Activated T-helper 1 cell treated with anti-CD3 and anti-CD28 coated beads, Interleukin-12 subunit alpha, Interleukin-12 subunit beta, Interleukin-2, Interleukin-4 antibody, amounts not matched to agents 30 ng/mL and 10 ng/mL and 1 ng/mL, durations not matched to agents 14 hours and 24 hours and 36 hours (primary cell): ENCODE results near the gene CRY2. TPM values are rescaled to one million over a fixed set of nuclear protein-coding genes. Genes with fewer than 3 reads are reported as not detected.

Source experiments
- DNase-seq: peaks from one replicate; pipeline ENCODE4 v3.0.0; 2021; ENCODE audit warnings: low spot score
- H3K27ac Mint-ChIP-seq: one replicate; pipeline ENCODE4 v1.8.0; 2021; ENCODE audit warnings: mild to moderate bottlenecking, mixed read lengths
- H3K27me3 Mint-ChIP-seq: one replicate; pipeline ENCODE4 v1.8.0; 2022; ENCODE audit warnings: mild to moderate bottlenecking, moderate library complexity, mixed read lengths; ENCODE audit not compliant: insufficient read depth
- H3K36me3 Mint-ChIP-seq: one replicate; pipeline ENCODE4 v1.8.0; 2021; ENCODE audit warnings: low read depth, mixed read lengths
- H3K4me1 Mint-ChIP-seq: one replicate; pipeline ENCODE4 v1.8.0; 2021; ENCODE audit warnings: low read depth, mixed read lengths
- H3K4me3 Mint-ChIP-seq: one replicate; pipeline ENCODE4 v1.8.0; 2021; ENCODE audit warnings: mild to moderate bottlenecking, moderate library complexity, mixed read lengths
- H3K9me3 Mint-ChIP-seq: one replicate; pipeline ENCODE4 v1.8.0; 2021; ENCODE audit warnings: mixed read lengths
- intact Hi-C: fragments of 100-400 bp; cut with micrococcal nuclease; formaldehyde crosslinking; loops from one replicate; pipeline ENCODE4 v1.15.1; 2024
- total RNA-seq: library from RNA; stranded (reverse); gene quantifications from 2 replicates; pipeline ENCODE4 v1.2.3, GENCODE V29; 2022

CRY2 gene
- total RNA-seq, 1 donor from 2014 or later = 23.7 TPM

DNA sequence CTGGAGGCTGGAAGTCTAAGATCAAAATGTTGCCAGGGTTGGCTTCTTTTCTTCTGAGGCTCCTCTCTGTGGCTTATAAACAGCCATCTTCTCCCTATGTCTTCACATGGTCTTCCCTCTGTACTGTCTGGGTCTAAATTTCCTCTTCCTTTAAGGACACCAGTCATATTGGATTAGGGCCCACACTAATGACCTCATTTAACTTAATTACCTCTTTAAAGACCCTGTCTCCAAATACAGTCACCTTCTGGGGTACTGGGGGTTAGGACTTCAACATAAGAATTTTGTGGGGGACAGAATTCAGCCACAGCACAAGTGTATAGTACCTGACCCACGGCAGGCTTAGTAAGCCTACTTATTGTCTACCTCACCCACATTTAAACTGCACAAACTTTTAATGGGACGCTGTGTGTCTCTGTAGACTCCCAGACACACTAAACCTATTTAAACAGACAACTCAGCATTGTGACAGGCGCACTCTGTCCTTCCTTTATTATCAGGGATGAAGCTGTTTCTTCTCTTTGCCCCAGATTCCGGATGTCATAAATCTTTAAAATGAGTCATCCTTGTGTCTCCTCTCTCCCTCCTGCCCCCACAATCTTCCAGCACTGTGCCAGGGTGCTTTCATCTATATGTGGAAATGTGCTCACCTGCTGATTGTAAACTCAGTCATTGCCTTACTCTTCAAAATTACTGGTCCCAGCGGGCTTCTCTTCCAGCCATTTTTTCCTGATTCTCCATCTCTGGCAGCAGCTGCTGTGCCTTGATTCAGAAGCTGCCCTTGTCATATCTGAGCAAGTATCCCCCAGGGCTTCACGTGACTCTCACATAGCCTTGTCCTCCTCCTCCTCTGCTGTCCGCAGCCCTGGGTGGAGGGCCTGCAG lies 32.8 kb downstream of the CRY2 start:
- H3K27ac Mint-ChIP-seq = no peak overlapping the region
- intact Hi-C loops = no loop called here
- peaks cover 26% of the 10 kb centered on the region for H3K36me3 Mint-ChIP-seq
- no peaks in the 10 kb centered on the region for H3K27me3 Mint-ChIP-seq
- H3K4me3 Mint-ChIP-seq = no peak overlapping the region
- no peak for DNase-seq
- peaks cover 2% of the 10 kb centered on the region for H3K4me1 Mint-ChIP-seq
- H3K9me3 Mint-ChIP-seq = no peaks in the 10 kb centered on the region

DNA sequence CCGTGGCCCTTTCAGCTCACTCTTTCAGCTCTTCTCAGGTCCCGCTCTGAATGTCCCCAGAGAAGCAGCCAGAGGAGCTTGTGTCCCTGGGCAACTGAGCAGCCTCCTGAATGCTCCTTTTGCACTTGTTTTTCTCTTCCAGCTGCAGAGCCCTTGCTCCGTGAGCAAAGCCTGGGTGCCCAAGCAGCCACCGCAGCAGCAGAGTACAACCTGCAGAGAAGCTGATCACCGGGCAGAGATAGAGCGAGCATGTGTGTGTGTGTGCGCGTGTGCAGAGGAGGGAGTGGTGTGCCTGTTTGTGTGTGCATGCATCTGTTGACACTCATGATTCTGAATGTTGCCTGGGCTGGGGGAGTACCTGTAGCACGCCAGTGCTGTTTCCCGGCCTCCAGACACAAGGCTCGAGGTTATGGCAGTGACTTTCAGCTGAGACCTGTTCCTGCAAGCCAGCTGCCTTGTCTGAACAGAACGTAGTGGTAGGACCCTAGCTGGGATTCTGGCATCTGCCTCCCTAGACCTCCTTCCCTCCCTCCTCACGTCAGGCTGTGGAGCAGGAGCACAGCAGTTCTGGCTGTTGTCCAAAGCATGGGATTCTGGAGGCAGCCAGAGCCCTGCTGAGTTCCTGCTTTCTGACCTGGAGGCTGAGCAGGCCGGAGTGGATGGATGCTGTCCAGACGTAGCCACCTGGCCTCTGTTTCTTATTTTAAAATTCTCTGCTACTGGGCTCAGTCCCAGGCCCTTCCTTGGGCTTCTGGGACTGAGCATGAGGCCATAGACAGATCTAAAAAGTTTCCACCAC lies 33.7 kb downstream of the CRY2 start:
- no peak for DNase-seq
- H3K4me1 Mint-ChIP-seq = peaks cover 6% of the 10 kb centered on the region
- no peak overlapping the region for H3K27ac Mint-ChIP-seq
- intact Hi-C loops = no loop called here
- peaks cover 20% of the 10 kb centered on the region for H3K36me3 Mint-ChIP-seq
- no peak overlapping the region for H3K4me3 Mint-ChIP-seq
- H3K9me3 Mint-ChIP-seq = no peaks in the 10 kb centered on the region
- H3K27me3 Mint-ChIP-seq = no peaks in the 10 kb centered on the region

GRCh38 chr11:45881708-45882368 lies 34.6 kb downstream of the CRY2 start:
- no peak overlapping the region for H3K27ac Mint-ChIP-seq
- no peaks in the 10 kb centered on the region for H3K9me3 Mint-ChIP-seq
- no peak for DNase-seq
- intact Hi-C loops = no loop called here
- H3K4me1 Mint-ChIP-seq = peaks cover 6% of the 10 kb centered on the region
- H3K36me3 Mint-ChIP-seq = peaks cover 18% of the 10 kb centered on the region
- H3K27me3 Mint-ChIP-seq = no peaks in the 10 kb centered on the region
- no peak overlapping the region for H3K4me3 Mint-ChIP-seq

DNA sequence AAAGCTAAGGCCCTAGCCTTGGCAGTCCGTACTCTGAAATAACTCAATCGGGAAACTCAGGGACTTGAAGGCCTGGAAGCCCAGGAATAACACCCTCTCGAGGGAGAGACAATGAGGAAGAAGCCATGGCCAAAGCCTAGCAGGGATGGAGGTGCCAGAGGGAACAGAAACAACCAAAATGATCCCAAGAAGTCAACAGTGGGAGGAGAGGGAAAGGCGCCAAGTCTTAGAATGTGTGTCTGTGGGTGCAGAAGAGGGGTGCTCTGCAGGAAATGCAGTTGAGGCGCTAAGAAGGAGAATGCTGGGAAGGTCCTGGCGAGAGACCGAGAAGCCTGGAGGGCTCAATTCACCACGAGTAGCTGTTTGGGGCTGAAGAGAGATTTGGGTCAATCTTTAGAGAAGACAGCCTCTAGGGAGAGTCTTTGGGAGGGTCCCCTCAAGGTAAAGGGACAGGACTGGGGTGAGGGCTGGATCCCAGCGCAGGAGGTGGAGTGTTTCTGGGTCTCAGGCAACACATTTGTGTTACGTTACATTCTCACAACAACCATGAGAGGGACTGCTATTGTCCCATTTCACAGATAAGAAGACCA lies 37.4 kb downstream of the CRY2 start:
- intact Hi-C loops = loop anchor here (1.0 kb wide), 4 partner anchors 15 to 79 kb away; partner anchors contain the start of gene SLC35C1
- no peak overlapping the region for H3K27ac Mint-ChIP-seq
- peaks cover 6% of the 10 kb centered on the region for H3K4me1 Mint-ChIP-seq
- H3K27me3 Mint-ChIP-seq = peaks cover 4% of the 10 kb centered on the region
- DNase-seq = no peak
- peaks cover 13% of the 10 kb centered on the region for H3K36me3 Mint-ChIP-seq
- H3K9me3 Mint-ChIP-seq = no peaks in the 10 kb centered on the region
- H3K4me3 Mint-ChIP-seq = peak overlapping the region; percentile 71

DNA sequence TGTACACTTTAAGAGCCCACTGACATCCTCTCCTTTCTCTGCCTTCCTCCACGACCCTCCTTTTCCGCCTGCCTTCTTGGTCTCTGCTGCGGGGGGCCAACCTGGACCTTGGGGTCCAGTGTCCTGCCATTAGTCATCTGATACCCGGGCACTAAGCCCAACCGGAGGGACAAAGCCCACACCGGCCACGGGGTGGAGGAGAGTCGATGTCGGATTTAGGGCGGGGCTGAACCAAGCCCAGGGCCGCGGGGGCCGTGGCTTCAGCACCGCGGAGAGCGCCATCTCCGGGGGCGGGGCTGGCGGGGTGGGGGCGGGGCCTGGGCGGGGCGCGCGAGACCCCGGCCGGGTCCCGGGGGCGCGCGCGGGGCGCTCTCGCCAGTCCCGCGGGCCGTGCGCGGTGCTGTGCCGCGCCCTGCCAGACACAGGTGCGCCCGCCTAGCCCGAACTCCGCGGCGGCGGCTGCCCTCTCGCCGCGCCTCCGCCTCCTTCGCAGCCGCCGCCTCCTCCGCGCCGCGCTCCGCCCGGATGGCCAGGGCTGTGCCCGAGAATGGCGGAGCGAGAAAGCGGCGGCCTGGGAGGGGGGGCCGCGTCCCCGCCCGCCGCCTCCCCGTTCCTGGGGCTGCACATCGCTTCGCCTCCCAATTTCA lies 38.1 kb downstream of the CRY2 start, which contains the start of gene MAPK8IP1:
TSS of gene MAPK8IP1 (plus strand) at position 378 of the 647 bp plus-strand sequence. CDS start at position 548, 170 bp downstream.
- intact Hi-C loops = loop anchor here (1.0 kb wide), 4 partner anchors 14 to 80 kb away; partner anchors contain the start of gene SLC35C1
- H3K27me3 Mint-ChIP-seq = peaks cover 5% of the 10 kb centered on the region
- H3K4me1 Mint-ChIP-seq = peaks cover 6% of the 10 kb centered on the region
- no peaks in the 10 kb centered on the region for H3K9me3 Mint-ChIP-seq
- H3K27ac Mint-ChIP-seq = no peak within 1 kb of the TSS
- H3K4me3 Mint-ChIP-seq = peak within 1 kb of the TSS; percentile 71
- peak; percentile 34 for DNase-seq
- H3K36me3 Mint-ChIP-seq = peaks cover 7% of the 10 kb centered on the region

- no peak overlapping the region for H3K27ac Mint-ChIP-seq
- no peak overlapping the region for H3K4me3 Mint-ChIP-seq
- intact Hi-C loops = loop anchor here (1.0 kb wide), 4 partner anchors 13 to 81 kb away; partner anchors contain the start of gene SLC35C1
- H3K4me1 Mint-ChIP-seq = peaks cover 6% of the 10 kb centered on the region
- no peak for DNase-seq
- peaks cover 6% of the 10 kb centered on the region for H3K36me3 Mint-ChIP-seq
- no peaks in the 10 kb centered on the region for H3K9me3 Mint-ChIP-seq
- peaks cover 9% of the 10 kb centered on the region for H3K27me3 Mint-ChIP-seq
These were observed 38.8 kb downstream of the CRY2 start for GRCh38 chr11:45885921-45886721.

DNA sequence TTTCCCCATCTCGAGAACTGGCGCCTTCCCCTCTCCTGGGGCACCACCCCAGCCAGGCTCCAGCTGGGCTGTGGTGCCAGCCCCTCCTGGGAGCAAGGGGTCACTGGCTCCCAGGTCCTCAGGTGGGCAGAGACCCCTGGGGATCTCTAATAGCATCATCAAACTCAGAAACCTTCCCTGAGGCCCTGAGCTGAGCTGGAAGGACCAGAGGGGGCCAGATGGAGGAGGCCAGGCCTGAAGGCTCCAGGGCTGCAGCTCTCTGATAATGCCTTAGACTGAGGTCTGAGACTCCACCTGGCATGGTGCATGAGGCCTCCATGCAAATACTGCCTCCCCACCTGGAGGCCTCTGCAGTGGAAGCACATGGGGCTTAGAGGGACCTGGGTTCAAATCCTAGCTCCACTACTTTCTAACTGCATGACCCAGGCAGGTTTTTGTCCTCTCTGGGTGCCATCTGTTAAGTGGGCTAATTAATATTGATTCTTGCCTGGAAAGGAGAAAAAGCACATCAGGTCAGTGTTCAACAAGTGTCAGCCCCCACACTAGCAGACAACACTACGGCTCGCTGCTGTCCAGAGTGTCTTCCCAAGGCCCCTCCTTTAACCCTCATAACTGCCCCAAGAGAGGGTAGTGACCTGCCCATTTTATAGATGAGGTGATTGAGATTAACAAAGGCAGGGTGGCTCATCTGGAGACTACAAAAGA lies 39.7 kb downstream of the CRY2 start:
- H3K4me1 Mint-ChIP-seq = peaks cover 6% of the 10 kb centered on the region
- peaks cover 6% of the 10 kb centered on the region for H3K36me3 Mint-ChIP-seq
- no peak overlapping the region for H3K4me3 Mint-ChIP-seq
- no peak overlapping the region for H3K27ac Mint-ChIP-seq
- H3K9me3 Mint-ChIP-seq = no peaks in the 10 kb centered on the region
- no peak for DNase-seq
- H3K27me3 Mint-ChIP-seq = peaks cover 9% of the 10 kb centered on the region
- intact Hi-C loops = no loop called here

GRCh38 chr11:45887587-45887986 lies 40.3 kb downstream of the CRY2 start:
- DNase-seq = no peak
- no peaks in the 10 kb centered on the region for H3K9me3 Mint-ChIP-seq
- peaks cover 9% of the 10 kb centered on the region for H3K27me3 Mint-ChIP-seq
- H3K36me3 Mint-ChIP-seq = peaks cover 3% of the 10 kb centered on the region
- H3K4me1 Mint-ChIP-seq = peaks cover 6% of the 10 kb centered on the region
- H3K27ac Mint-ChIP-seq = no peak overlapping the region
- intact Hi-C loops = no loop called here
- H3K4me3 Mint-ChIP-seq = no peak overlapping the region

DNA sequence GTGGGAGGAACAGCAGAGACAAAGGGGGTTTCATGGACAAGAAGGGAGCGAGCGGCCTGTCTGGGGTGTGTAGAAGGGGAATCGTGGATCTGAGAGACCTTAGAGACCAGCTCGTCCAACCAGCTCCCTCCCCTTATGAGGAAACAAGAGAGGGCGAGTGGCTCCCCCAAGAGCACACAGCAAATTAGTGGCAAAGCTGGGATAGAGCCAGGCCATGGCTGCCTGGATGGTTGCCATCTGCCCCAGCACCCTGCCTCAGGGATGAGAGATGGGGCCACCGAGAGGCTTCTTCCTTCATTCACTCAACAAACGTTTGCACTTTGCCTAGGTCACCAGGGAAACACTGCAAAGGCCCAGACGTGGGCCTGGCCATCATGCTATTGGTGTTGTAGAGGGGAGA lies 42.3 kb downstream of the CRY2 start:
- H3K27me3 Mint-ChIP-seq = peaks cover 11% of the 10 kb centered on the region
- H3K4me1 Mint-ChIP-seq = peaks cover 6% of the 10 kb centered on the region
- no peak for DNase-seq
- no peak overlapping the region for H3K27ac Mint-ChIP-seq
- H3K4me3 Mint-ChIP-seq = no peak overlapping the region
- intact Hi-C loops = no loop called here
- no peaks in the 10 kb centered on the region for H3K9me3 Mint-ChIP-seq
- H3K36me3 Mint-ChIP-seq = peaks cover 1% of the 10 kb centered on the region

DNA sequence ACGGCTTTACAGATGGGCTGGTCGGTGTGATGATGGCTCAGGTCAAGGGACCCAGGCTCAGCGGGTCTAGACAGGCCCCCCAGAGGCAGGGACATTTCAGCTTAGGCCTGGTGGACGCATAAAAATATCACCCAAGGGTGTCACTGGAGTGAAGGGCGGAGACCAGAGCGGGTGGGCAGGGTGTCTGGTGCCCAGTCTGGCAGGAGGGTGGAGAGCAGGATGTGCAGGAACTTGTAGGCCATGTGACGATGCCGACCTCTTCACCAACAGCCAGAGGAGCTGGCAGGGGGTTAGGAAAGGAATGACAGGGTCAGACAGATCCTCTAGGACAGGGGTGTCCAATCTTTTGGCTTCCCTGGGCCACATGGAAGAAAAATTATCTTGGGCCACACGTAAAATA lies 42.7 kb downstream of the CRY2 start:
- peaks cover 11% of the 10 kb centered on the region for H3K27me3 Mint-ChIP-seq
- no peaks in the 10 kb centered on the region for H3K9me3 Mint-ChIP-seq
- no peak overlapping the region for H3K27ac Mint-ChIP-seq
- no peaks in the 10 kb centered on the region for H3K36me3 Mint-ChIP-seq
- DNase-seq = no peak
- intact Hi-C loops = no loop called here
- no peak overlapping the region for H3K4me3 Mint-ChIP-seq
- H3K4me1 Mint-ChIP-seq = peaks cover 5% of the 10 kb centered on the region

GRCh38 chr11:45890886-45891550 lies 43.7 kb downstream of the CRY2 start:
- Mint-ChIP-seq H3K36me3 (no peaks in the 10 kb centered on the region), H3K27me3 (peaks cover 13% of the 10 kb centered on the region), H3K4me3 (no peak overlapping the region), H3K27ac (no peak overlapping the region), H3K4me1 (no peaks in the 10 kb centered on the region), H3K9me3 (no peaks in the 10 kb centered on the region)
- intact Hi-C loops = no loop called here
- DNase-seq = no peak
